ENCODE results near the gene CHST3. TPM values are rescaled to one million over a fixed set of nuclear protein-coding genes. Genes with fewer than 3 reads are reported as not detected.

The CHST3 gene
- total and polyA plus RNA-seq, 4 donors = 2.2 to 13.7 (median 8.0) TPM

- Histone ChIP-seq H3K27me3 (ENCODE audit: control insufficient read depth in 3 of 3, insufficient read depth in 3 of 3, low read length in 2 of 3) (no peaks in the 10 kb centered on the region), H3K4me1 (ENCODE audit: control insufficient read depth in 5 of 5, insufficient read depth in 5 of 5, low read length in 5 of 5) (peaks cover 8 to 38% (median 18%) of the 10 kb centered on the region in 5 donors), H3K9ac (ENCODE audit: insufficient read depth in 1 of 2, low read length in 2 of 2) (no peak overlapping the region), H3K27ac (ENCODE audit: low read depth in 1 of 2, low read length in 1 of 2) (no peak overlapping the region), H3K4me3 (no peak overlapping the region), H3K9me3 (ENCODE audit: control insufficient read depth in 4 of 4, insufficient read depth in 3 of 4, low read length in 3 of 4) (no peaks in the 10 kb centered on the region), H3K36me3 (ENCODE audit: control insufficient read depth in 4 of 4, insufficient read depth in 4 of 4, low read length in 4 of 4) (no peaks in the 10 kb centered on the region)
- 85 to 93% methylated on average over 10 of the region's 10 CpGs for WGBS, 2 donors
- ATAC-seq (ENCODE audit: insufficient read depth, low FRiP score) = no peak
- no peak for DNase-seq
- TF ChIP-seq CTCF (IDR thresholded peaks at IDR 0.05; ENCODE audit: control extremely low read depth, extremely low read depth) = no peak
Measured at GRCh38 chr10:71969929-71970328, 5.7 kb downstream of the CHST3 start.

- no peak for TF ChIP-seq CTCF (IDR thresholded peaks at IDR 0.05; ENCODE audit: control extremely low read depth, extremely low read depth)
- no peak overlapping the region for H3K4me3 ChIP-seq
- WGBS, 2 donors = 54 to 69% methylated on average over 10 of the region's 10 CpGs
- no peak overlapping the region for H3K27ac ChIP-seq (ENCODE audit: low read depth in 1 of 2, low read length in 1 of 2)
- no peak overlapping the region for H3K9ac ChIP-seq (ENCODE audit: insufficient read depth in 1 of 2, low read length in 2 of 2)
- no peaks in the 10 kb centered on the region for H3K27me3 ChIP-seq (ENCODE audit: control insufficient read depth in 3 of 3, insufficient read depth in 3 of 3, low read length in 2 of 3)
- DNase-seq = no peak
- no peaks in the 10 kb centered on the region for H3K36me3 ChIP-seq (ENCODE audit: control insufficient read depth in 4 of 4, insufficient read depth in 4 of 4, low read length in 4 of 4)
- ATAC-seq (ENCODE audit: insufficient read depth, low FRiP score) = no peak
- peaks cover 8 to 41% (median 18%) of the 10 kb centered on the region in 5 donors for H3K4me1 ChIP-seq (ENCODE audit: control insufficient read depth in 5 of 5, insufficient read depth in 5 of 5, low read length in 5 of 5)
- no peaks in the 10 kb centered on the region for H3K9me3 ChIP-seq (ENCODE audit: control insufficient read depth in 4 of 4, insufficient read depth in 3 of 4, low read length in 3 of 4)
Measured at GRCh38 chr10:71970331-71970730, 6.1 kb downstream of the CHST3 start.

- H3K9me3 ChIP-seq (ENCODE audit: control insufficient read depth in 4 of 4, insufficient read depth in 3 of 4, low read length in 3 of 4) = no peaks in the 10 kb centered on the region
- no peak overlapping the region for H3K4me3 ChIP-seq
- H3K27me3 ChIP-seq (ENCODE audit: control insufficient read depth in 3 of 3, insufficient read depth in 3 of 3, low read length in 2 of 3) = no peaks in the 10 kb centered on the region
- DNase-seq = no peak
- no peak overlapping the region for H3K9ac ChIP-seq (ENCODE audit: insufficient read depth in 1 of 2, low read length in 2 of 2)
- H3K4me1 ChIP-seq (ENCODE audit: control insufficient read depth in 5 of 5, insufficient read depth in 5 of 5, low read length in 5 of 5) = peaks cover 8 to 41% (median 21%) of the 10 kb centered on the region in 5 donors
- no peak overlapping the region for H3K27ac ChIP-seq (ENCODE audit: low read depth in 1 of 2, low read length in 1 of 2)
- 61 to 77% methylated on average over 4 of the region's 4 CpGs for WGBS, 2 donors
- TF ChIP-seq CTCF (IDR thresholded peaks at IDR 0.05; ENCODE audit: control extremely low read depth, extremely low read depth) = no peak
- no peaks in the 10 kb centered on the region for H3K36me3 ChIP-seq (ENCODE audit: control insufficient read depth in 4 of 4, insufficient read depth in 4 of 4, low read length in 4 of 4)
- no peak for ATAC-seq (ENCODE audit: insufficient read depth, low FRiP score)
Measured at GRCh38 chr10:71970869-71971268, 6.7 kb downstream of the CHST3 start.

- Histone ChIP-seq H3K27me3 (ENCODE audit: control insufficient read depth in 3 of 3, insufficient read depth in 3 of 3, low read length in 2 of 3) (no peaks in the 10 kb centered on the region), H3K9ac (ENCODE audit: insufficient read depth in 1 of 2, low read length in 2 of 2) (no peak overlapping the region), H3K9me3 (ENCODE audit: control insufficient read depth in 4 of 4, insufficient read depth in 3 of 4, low read length in 3 of 4) (no peaks in the 10 kb centered on the region), H3K36me3 (ENCODE audit: control insufficient read depth in 4 of 4, insufficient read depth in 4 of 4, low read length in 4 of 4) (no peaks in the 10 kb centered on the region), H3K4me3 (no peak overlapping the region), H3K27ac (ENCODE audit: low read depth in 1 of 2, low read length in 1 of 2) (no peak overlapping the region), H3K4me1 (ENCODE audit: control insufficient read depth in 5 of 5, insufficient read depth in 5 of 5, low read length in 5 of 5) (peaks cover 5 to 41% (median 25%) of the 10 kb centered on the region in 5 donors)
- WGBS, 2 donors = 75 to 90% methylated on average over 13 of the region's 13 CpGs
- ATAC-seq (ENCODE audit: insufficient read depth, low FRiP score) (no peak), DNase-seq (no peak)
- no peak for TF ChIP-seq CTCF (IDR thresholded peaks at IDR 0.05; ENCODE audit: control extremely low read depth, extremely low read depth)
Measured at GRCh38 chr10:71971311-71971731, 7.1 kb downstream of the CHST3 start.

All from lung (tissue), 12 donors.